HG02678 (cell line): ENCODE measurements around the gene NHERF2.
A peak's percentile ranks its signal among the peaks of the same experiment; 100 is the strongest.
"Not testable (repeated sequence)": the region's sequence is repeated elsewhere in the genome, so short reads cannot be mapped to it uniquely, and the experiment has no call there.

Experiments
- ATAC-seq: cut with Tn5 transposase; IDR thresholded peaks from one replicate; pipeline ENCODE4 v1.9.1; 2021; ENCODE audit warnings: mild to moderate bottlenecking, moderate library complexity; ENCODE audit not compliant: unreplicated experiment

NHERF2 gene

DNA sequence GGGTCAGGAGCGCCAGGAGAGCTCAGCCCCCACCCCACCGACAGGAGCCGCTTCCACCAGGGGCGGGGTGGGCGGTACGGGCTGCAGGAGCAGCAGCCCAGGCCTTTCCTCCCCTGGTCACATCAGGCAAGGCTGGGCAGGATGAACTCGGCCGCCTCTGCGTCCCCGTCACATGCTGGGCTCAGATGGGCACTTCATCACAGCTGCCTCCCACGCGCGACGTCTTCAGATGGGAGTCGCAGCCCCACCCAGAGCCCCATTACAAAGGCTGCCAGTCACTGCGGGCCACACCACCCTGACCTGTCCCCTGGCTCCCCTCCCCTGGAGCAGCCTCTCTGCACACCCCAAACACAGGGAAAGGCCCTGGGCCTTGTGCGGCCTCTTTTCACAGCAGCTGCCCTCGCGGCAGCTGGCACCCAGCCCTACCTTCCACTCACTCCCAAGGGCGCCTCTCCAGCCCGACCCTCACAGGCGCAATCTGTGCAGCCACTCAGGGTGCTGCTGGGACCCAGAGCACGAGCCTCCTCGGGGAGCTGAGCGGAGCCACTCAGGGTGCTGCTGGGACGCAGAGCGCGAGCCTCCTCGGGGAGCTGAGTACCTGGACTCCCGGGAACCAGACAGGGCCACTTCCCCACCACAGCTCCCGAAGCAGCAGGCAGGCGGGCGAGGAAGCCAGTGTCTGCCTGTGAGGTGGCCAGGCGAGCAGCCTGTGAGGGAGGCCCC, 21.7 kb upstream of the NHERF2 start:
- ATAC-seq, result no peak

DNA sequence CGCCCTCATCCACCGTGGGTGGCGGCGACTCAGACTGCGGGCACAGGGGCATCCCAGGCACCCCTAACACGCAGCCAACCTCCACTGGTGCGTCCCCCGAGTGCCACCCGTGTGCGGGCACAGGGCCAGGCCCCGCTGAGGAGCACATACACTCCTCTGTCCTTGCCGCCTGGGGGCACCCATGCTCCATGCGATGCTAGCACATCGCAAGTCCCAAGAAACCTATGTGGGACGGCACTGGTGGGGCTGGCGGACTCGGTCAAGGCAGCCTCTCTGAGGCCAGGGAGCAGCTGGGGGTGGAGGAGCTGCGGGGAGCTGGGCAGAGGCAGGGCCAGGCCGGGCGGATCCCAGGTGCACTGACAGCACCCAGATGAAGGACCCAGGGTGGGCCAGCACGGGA, 21.1 kb upstream of the NHERF2 start:
- no peak for ATAC-seq

DNA sequence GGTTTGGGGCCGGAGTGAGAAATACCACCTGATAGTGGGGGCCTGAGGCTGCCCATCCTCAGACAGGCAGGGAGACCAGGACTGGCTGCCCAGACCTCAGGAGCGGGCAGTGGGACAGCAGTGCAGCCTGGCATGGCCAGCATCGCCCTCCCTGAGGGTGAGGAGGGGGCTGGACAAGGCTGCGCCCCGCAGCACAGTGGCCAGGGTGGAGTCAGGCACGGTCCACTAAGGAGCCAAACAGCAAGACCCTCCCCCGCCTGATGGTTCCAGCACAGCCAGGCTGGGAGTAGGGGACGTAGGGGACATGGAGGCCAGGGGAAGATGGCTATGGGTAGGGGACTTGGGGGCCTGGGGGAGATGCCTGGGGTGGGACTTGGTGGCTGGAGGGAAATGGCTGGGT, 20.4 kb upstream of the NHERF2 start:
- ATAC-seq, result no peak

- ATAC-seq, result no peak
These were observed 19.4 kb upstream of the NHERF2 start for GRCh38 chr16:2007081-2007836.

DNA sequence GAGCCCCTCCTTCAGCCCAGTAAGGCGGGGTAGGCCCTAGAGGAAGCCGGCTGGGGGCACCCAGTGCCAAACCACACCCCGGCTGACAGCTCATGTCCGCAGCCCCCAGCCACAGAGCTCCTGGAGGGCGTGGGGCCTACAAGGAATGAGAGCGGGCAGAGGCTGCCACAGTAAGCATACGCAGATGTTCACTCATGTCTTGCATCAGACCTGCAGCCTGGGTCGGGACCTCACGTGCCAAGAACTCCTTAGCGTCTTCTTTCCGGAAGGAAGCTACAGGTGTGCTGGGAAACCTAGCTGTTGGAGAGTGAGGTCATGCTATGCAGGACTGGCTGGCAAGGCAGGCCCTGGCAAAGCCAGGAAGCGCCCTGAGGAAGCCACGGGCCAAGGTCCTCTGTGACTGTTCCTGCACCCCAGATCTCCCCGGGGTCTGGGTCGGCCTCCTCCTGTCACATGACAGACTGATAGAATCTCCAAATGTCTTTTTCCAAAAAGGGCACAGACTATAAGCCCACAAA, 18.6 kb upstream of the NHERF2 start:
- ATAC-seq, result no peak

- ATAC-seq, result no peak
These were observed 18.0 kb upstream of the NHERF2 start for GRCh38 chr16:2008631-2009163.

GRCh38 chr16:2009164-2009711, 17.5 kb upstream of the NHERF2 start:
- peak; percentile 28 for ATAC-seq

- ATAC-seq, result peak; percentile 88
These were observed 16.8 kb upstream of the NHERF2 start, which contains the start of gene ZNF598 for GRCh38 chr16:2009791-2010510. Gene ZNF598, minus strand, starts transcription at chr16:2009821.

DNA sequence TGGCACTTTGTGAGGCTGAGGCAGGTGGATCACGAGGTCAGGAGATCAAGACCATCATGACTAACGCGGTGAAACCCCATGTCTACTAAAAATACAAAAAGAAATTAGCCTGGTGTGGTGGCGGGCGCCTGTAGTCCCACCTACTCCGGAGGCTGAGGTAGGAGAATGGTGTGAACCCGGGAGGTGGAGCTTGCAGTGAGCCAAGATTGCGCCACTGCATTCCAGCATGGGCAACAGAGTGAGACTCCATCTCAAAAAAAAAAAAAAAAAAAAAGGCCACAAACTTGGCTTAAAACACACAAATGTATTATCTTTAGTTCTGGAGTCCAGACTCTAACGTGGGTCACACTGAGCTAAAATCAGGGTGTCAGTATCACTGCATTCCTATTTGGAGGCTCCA, 15.0 kb upstream of the NHERF2 start:
- ATAC-seq, result not testable (repeated sequence)

DNA sequence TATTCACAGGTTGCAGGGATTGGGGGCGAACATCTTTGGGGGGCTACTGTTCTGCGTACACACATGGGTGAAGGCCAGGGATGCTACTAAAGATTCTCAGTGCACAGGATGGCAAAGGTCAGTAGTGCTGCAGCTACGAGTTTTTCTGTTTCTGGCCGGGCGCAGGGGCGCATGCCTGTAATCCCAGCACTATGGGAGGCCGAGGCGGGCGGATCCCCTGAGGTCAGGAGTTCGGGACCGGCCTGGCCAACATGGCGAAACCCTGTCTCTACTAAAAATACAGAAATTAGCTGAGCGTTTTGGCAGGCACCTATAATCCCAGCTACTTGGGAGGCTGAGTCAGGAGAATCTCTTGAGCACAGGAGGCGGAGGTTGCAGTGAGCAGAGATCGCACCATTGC, 13.2 kb upstream of the NHERF2 start:
- ATAC-seq, result no peak

- ATAC-seq, result no peak
These were observed 11.4 kb upstream of the NHERF2 start for GRCh38 chr16:2015117-2015946.

- no peak for ATAC-seq
These were observed 10.8 kb upstream of the NHERF2 start for GRCh38 chr16:2015947-2016208.

DNA sequence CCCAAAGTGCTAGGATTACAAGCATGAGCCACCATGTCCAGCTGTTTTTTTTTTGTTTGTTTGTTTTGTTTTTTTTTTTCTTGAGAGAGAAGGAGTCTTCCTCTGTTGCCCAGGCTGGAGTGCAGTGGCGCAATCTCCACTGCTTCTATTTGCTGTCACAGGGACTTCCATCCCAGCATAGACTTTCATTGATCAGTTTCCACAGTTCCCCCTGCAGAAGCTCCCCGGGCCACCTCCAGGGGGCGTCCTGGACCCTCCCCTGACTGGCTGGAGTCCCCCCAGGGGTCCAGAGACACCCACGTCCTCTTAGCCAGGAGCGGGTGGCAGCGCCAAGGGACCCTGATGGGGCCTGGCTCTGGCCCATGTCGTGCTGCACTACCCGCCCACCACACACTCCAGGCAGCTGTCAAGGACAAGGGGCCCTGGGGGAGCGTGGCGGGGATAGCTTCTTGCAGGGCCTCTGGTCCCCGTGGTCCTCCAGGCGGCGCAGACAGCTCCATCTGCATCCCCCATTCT, 10.2 kb upstream of the NHERF2 start:
- no peak for ATAC-seq

- ATAC-seq, result no peak
These were observed 7.2 kb upstream of the NHERF2 start, which contains the start of gene NPW for GRCh38 chr16:2019518-2019920. Gene NPW, plus strand, starts transcription at chr16:2019785.

GRCh38 chr16:2019921-2020831, 6.5 kb upstream of the NHERF2 start:
- no peak for ATAC-seq

GRCh38 chr16:2022723-2023091, 4.0 kb upstream of the NHERF2 start:
- no peak for ATAC-seq

DNA sequence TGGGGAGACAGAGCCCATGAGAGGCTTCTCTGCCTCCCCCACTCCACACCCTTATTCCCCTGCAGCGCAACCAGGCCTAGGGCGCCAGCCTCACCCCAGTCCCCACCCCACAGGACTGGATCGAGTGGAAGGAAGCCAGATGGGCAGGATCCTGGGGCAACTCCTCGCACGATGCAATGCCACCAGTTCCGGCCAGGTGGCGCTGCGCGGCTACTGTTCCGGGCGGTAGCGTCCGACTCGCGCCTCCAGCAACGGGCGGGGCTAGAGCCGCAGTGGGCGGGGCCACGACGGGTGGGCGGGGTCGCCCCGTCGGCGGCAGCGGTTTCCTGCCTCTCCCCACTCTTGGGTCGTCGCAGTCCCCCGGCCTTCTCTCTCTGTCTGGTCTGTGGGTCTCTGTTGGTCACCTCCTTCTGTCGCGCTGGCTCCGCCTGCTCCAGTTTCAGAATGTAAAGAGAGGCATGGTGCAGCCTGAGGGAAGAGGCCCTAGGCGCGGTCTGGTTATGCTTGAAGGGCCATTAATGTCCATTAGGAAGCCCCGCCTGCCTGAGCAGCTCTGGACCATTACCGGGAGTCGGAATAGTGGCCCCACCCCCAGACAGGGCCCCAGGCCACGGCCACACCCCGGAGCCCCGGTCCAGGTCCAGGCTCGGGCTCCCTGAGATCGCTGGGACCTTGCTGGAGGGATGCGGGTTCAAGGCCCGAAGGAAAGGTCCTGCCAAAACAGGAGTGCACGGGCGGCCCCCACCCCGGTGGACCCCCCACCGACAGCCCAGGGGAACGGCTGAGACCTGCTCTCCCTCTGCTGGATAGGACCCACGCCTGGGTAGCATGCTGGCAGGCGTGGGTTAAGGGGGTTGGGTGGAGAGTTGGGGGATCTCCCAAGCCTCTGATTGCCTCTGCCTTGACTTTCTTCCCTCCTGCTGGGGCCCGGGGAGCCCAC, 3.3 kb upstream of the NHERF2 start:
- peak; percentile 71 for ATAC-seq

- ATAC-seq, result no peak
These were observed 2.7 kb upstream of the NHERF2 start for GRCh38 chr16:2024032-2024420.
